Sigmoid colon (tissue), 4 donors: ENCODE measurements around the gene A3GALT2.

Source experiments
- EP300 ChIP-seq, 4 donors: sonication (generic); formaldehyde crosslinking; IDR thresholded peaks; one replicate each; pipeline ENCODE4 v1.6.1; 2017; ENCODE audit warnings: antibody characterized with exemption in 4 of 4
- POLR2AphosphoS5 ChIP-seq, 4 donors: sonication (generic); formaldehyde crosslinking; IDR thresholded peaks; one replicate each; pipeline ENCODE4 v1.6.1; 2017; ENCODE audit warnings: antibody characterized with exemption in 4 of 4
- TF ChIP-seq, protein P1 (sequence below), 4 experiments: fragments of 450-650 bp in 3 of 4; fragments of 200-600 bp in 1 of 4; IDR thresholded peaks; one replicate each; pipeline ENCODE4 v1.5.1; 2016 to 2019; ENCODE audit warnings: antibody characterized with exemption in 4 of 4, mild to moderate bottlenecking in 3 of 4, moderate library complexity in 2 of 4

DNA sequence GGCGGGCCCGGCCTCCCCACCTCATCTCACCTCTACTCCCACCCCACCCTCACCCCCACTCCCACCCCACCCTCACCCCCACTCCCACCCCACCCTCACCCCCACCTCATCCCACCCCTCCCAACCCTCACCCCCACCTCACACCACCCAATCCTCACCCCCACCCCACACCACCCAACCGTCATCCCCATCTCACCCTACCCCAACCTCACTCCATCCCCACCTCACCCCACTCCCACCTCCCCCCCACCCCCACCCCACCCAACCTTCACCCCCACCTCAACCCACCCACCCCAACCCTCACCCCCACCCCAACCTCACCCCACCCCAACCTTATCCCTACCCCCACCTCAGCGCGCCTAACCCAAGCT is 13.4 kb downstream of the A3GALT2 start:
- TF ChIP-seq, protein P1, sequence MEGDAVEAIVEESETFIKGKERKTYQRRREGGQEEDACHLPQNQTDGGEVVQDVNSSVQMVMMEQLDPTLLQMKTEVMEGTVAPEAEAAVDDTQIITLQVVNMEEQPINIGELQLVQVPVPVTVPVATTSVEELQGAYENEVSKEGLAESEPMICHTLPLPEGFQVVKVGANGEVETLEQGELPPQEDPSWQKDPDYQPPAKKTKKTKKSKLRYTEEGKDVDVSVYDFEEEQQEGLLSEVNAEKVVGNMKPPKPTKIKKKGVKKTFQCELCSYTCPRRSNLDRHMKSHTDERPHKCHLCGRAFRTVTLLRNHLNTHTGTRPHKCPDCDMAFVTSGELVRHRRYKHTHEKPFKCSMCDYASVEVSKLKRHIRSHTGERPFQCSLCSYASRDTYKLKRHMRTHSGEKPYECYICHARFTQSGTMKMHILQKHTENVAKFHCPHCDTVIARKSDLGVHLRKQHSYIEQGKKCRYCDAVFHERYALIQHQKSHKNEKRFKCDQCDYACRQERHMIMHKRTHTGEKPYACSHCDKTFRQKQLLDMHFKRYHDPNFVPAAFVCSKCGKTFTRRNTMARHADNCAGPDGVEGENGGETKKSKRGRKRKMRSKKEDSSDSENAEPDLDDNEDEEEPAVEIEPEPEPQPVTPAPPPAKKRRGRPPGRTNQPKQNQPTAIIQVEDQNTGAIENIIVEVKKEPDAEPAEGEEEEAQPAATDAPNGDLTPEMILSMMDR (IDR thresholded peaks at IDR 0.05), result no peak
- TF ChIP-seq POLR2AphosphoS5 (IDR thresholded peaks at IDR 0.05) (no peak), EP300 (IDR thresholded peaks at IDR 0.05) (no peak)
